Thoracic aorta (tissue), 2 donors: Measurements from ENCODE around the gene GFER. TPM values are rescaled to one million over a fixed set of nuclear protein-coding genes. Genes with fewer than 3 reads are reported as not detected.

ENCODE experiments used
- ATAC-seq: fragments of 150-250 bp; one replicate; pipeline ENCODE4 v1.8.0; 2017; ENCODE audit warnings: low read depth; ENCODE audit not compliant: insufficient number of reproducible peaks, low FRiP score
- DNase-seq: peaks from one replicate; pipeline ENCODE4 v3.0.0-alpha.2; 2020; ENCODE audit warnings: low spot score
- H3K27ac ChIP-seq, 2 donors: fragments of 200-600 bp; sonication (generic); 1 replicate in 1 of 2; 2 replicates in 1 of 2; pipeline ENCODE4 v1.5.1; 2016; ENCODE audit warnings: mild to moderate bottlenecking in 2 of 2, moderate library complexity in 2 of 2
- H3K27me3 ChIP-seq: fragments of 200-600 bp; sonication (generic); replicated peaks from 2 replicates; pipeline ENCODE4 v1.6.0; 2016; ENCODE audit warnings: mild to moderate bottlenecking; ENCODE audit not compliant: insufficient read depth
- H3K36me3 ChIP-seq: fragments of 200-600 bp; sonication (generic); one replicate; pipeline ENCODE4 v1.5.1; 2016
- H3K4me1 ChIP-seq, 2 donors: fragments of 200-600 bp; sonication (generic); 1 replicate in 1 of 2; 2 replicates in 1 of 2; pipeline versions ENCODE4 v1.5.1 to v1.6.0; 2016; ENCODE audit warnings: low read depth in 2 of 2, mild to moderate bottlenecking in 1 of 2; ENCODE audit not compliant: control insufficient read depth in 1 of 2
- H3K4me3 ChIP-seq: fragments of 200-600 bp; sonication (generic); 2 replicates; pipeline ENCODE4 v1.5.1; 2016; ENCODE audit warnings: mild to moderate bottlenecking
- H3K9me3 ChIP-seq: fragments of 200-600 bp; sonication (generic); 2 replicates; pipeline ENCODE4 v1.5.1; 2016
- CTCF ChIP-seq: fragments of 200-600 bp; sonication (generic); IDR thresholded peaks from one replicate; pipeline ENCODE4 v1.5.1; 2019; ENCODE audit warnings: antibody characterized with exemption
- total RNA-seq, 2 donors: library from RNA; depleted of rRNA; stranded (reverse); fragments of >200 nt; gene quantifications; one replicate each; pipeline versions ENCODE4 v1.1.0 to v1.2.3, GENCODE V29; 2016

The GFER gene
- total RNA-seq, 2 donors from 2014 or later, result 12.4 to 14.6 TPM

- no peak for DNase-seq
- no peak overlapping the region for H3K4me3 ChIP-seq
- ATAC-seq, result no peak
- no peak for TF ChIP-seq CTCF
- peaks cover 46% of the 10 kb centered on the region for H3K36me3 ChIP-seq
- no peaks in the 10 kb centered on the region for H3K27me3 ChIP-seq
- H3K4me1 ChIP-seq, result peaks cover 2 to 7% of the 10 kb centered on the region in 2 donors
- H3K27ac ChIP-seq, result no peak overlapping the region
- no peaks in the 10 kb centered on the region for H3K9me3 ChIP-seq
Observed at GRCh38 chr16:1977875-1978268, 6.1 kb upstream of the GFER start.

DNA sequence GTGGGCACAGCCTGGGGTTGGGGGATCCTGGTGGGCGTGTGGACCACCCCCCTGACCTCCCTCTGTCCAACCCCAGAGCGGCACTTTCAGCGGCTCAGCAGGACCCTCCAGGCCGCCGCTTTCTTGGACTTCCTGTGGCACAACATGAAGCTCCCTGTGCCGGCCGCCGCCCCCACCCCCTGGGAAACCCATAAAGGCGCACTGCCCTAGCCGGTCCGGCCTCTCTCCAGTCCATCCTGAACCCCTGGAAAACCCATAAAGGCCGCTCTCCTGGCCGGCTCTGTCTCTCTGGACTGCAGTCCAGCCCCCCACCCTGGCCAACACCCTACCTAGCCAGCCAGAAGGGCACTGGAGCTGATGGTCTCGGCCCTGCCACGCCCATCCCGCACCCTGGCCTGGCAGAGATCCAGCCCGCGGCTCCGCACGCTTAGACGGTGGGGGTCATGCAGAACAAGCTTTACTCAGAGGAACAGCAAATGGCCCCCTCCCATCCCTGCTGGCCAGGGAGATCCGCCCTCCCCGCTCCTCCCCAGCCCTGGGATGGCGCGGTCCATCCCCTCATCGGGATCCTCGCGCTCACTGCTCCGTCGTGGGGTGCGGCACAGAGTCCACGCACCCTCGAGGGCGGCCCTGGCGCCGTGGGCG, 5.4 kb upstream of the GFER start:
- Histone ChIP-seq H3K4me1 (peaks cover 0 to 6% of the 10 kb centered on the region in 2 donors), H3K27ac (no peak overlapping the region), H3K27me3 (no peaks in the 10 kb centered on the region), H3K4me3 (no peak overlapping the region), H3K9me3 (no peaks in the 10 kb centered on the region), H3K36me3 (peaks cover 46% of the 10 kb centered on the region)
- DNase-seq, result no peak
- no peak for TF ChIP-seq CTCF
- ATAC-seq, result no peak

- H3K4me3 ChIP-seq, result no peak overlapping the region
- no peak for ATAC-seq
- peaks cover 42% of the 10 kb centered on the region for H3K36me3 ChIP-seq
- H3K9me3 ChIP-seq, result no peaks in the 10 kb centered on the region
- H3K27ac ChIP-seq, result no peak overlapping the region
- no peak for TF ChIP-seq CTCF
- H3K27me3 ChIP-seq, result no peaks in the 10 kb centered on the region
- DNase-seq, result no peak
- H3K4me1 ChIP-seq, result peaks cover 0 to 7% of the 10 kb centered on the region in 2 donors
Observed at GRCh38 chr16:1979271-1980029, 4.5 kb upstream of the GFER start.

DNA sequence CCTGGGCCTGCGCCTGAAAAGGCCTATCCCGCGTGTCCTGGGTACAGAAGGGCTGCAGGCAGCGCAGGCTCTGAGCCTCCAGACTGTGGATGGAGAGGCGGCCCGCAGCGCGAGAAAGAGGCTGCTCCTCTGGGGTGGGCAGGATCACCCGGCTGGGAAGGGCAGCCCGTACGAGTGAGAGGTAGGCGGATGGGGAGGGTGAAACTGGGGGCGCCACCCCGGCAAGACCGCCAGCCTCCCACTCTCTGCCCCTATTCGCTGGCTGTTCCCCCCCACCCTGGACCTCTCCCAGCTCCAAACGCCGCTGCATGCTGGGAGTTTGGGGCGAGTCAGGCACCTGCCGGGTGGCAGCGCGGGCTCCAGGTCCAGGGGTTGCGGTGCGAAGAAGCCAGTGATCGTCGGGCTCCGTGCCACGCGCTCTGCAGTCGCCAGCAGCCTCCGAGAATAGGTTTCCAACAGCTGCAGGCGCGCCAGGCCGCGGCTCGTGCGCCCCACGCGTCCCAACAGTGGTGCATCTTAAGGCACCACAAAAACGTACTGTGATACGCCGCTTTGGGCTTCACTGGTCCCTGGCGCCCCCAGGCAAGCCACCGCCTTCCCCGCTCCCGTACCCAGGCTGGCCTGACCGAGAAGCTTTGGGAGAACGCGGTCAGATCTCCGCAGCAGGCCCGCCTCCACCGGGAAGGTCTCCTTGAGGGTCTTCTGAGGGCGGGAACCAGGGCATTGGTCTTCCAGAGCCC, 3.8 kb upstream of the GFER start:
- H3K36me3 ChIP-seq, result peaks cover 34% of the 10 kb centered on the region
- no peak overlapping the region for H3K27ac ChIP-seq
- H3K4me3 ChIP-seq, result no peak overlapping the region
- ATAC-seq (no peak), DNase-seq (no peak)
- no peak for TF ChIP-seq CTCF
- no peaks in the 10 kb centered on the region for H3K9me3 ChIP-seq
- peaks cover 7 to 14% of the 10 kb centered on the region in 2 donors for H3K4me1 ChIP-seq
- no peaks in the 10 kb centered on the region for H3K27me3 ChIP-seq

- DNase-seq, result no peak
- H3K4me3 ChIP-seq, result no peak overlapping the region
- H3K9me3 ChIP-seq, result no peaks in the 10 kb centered on the region
- H3K27me3 ChIP-seq, result no peaks in the 10 kb centered on the region
- ATAC-seq, result no peak
- peaks cover 7 to 18% of the 10 kb centered on the region in 2 donors for H3K4me1 ChIP-seq
- H3K36me3 ChIP-seq, result peaks cover 29% of the 10 kb centered on the region
- no peak for TF ChIP-seq CTCF
- no peak overlapping the region for H3K27ac ChIP-seq
Observed at GRCh38 chr16:1980770-1981087, 3.3 kb upstream of the GFER start.
